Fibroblast of lung (primary cell): Measurements from ENCODE around the gene CNTNAP5. TPM values are rescaled to one million over a fixed set of nuclear protein-coding genes. Genes with fewer than 3 reads are reported as not detected.

Experiments
- DNase-seq, 2 donors: peaks; one replicate each; pipeline versions ENCODE4 v3.0.0 to v3.0.0-alpha.2; 2010; ENCODE audit warnings: low read depth in 2 of 2
- H2AFZ ChIP-seq: 2 replicates; pipeline ENCODE4 v1.5.1; 2012; ENCODE audit warnings: low read length, control low read depth, inconsistent platforms
- H3K27ac ChIP-seq: 2 replicates; pipeline ENCODE4 v1.5.1; 2011; ENCODE audit warnings: low read length, control low read depth; ENCODE audit not compliant: insufficient read depth
- H3K27me3 ChIP-seq: 2 replicates; pipeline ENCODE4 v1.5.1; 2011; ENCODE audit warnings: mild to moderate bottlenecking, low read length; ENCODE audit not compliant: control insufficient read depth, insufficient read depth
- H3K36me3 ChIP-seq: 2 replicates; pipeline ENCODE4 v1.5.1; 2011; ENCODE audit warnings: low read length; ENCODE audit not compliant: control insufficient read depth, insufficient read depth
- H3K4me1 ChIP-seq: 2 replicates; pipeline ENCODE4 v1.5.1; 2011; ENCODE audit warnings: low read length; ENCODE audit not compliant: control insufficient read depth, insufficient read depth; ENCODE audit errors: extremely low read depth
- H3K4me2 ChIP-seq: 2 replicates; pipeline ENCODE4 v1.5.1; 2011; ENCODE audit warnings: low read length, control low read depth; ENCODE audit not compliant: insufficient read depth; ENCODE audit errors: extremely low read depth
- H3K4me3 ChIP-seq, 4 experiments: fragments of 200-600 bp in 1 of 4; sonication (generic) in 1 of 4; replicated peaks in 1 of 4; 2 replicates each; pipeline ENCODE4 v1.5.1; 2011 to 2016; ENCODE audit warnings: low read length in 4 of 4, low read depth in 3 of 4, mild to moderate bottlenecking in 3 of 4, control low read depth in 2 of 4, inconsistent platforms in 1 of 4, mixed read lengths in 1 of 4; ENCODE audit not compliant: insufficient read depth in 1 of 4; ENCODE audit errors: control extremely low read depth in 1 of 4
- H3K79me2 ChIP-seq: 2 replicates; pipeline ENCODE4 v1.5.1; 2012; ENCODE audit warnings: mild to moderate bottlenecking, low read length, inconsistent platforms; ENCODE audit not compliant: control insufficient read depth, insufficient read depth
- H3K9ac ChIP-seq: 2 replicates; pipeline ENCODE4 v1.5.1; 2011; ENCODE audit warnings: mild to moderate bottlenecking, low read length, control low read depth; ENCODE audit not compliant: insufficient read depth
- H3K9me3 ChIP-seq: 2 replicates; pipeline ENCODE4 v1.5.1; 2012; ENCODE audit warnings: low read depth, low read length; ENCODE audit not compliant: control insufficient read depth, insufficient read depth
- H4K20me1 ChIP-seq: 2 replicates; pipeline ENCODE4 v1.5.1; 2011; ENCODE audit warnings: low read length; ENCODE audit not compliant: control insufficient read depth, insufficient read depth; ENCODE audit errors: extremely low read depth
- EZH2 ChIP-seq: IDR thresholded peaks from 2 replicates; pipeline ENCODE4 v1.5.1; 2012; ENCODE audit warnings: low read length, control low read depth, mild to moderate bottlenecking; ENCODE audit errors: missing control alignments
- polyA plus RNA-seq, 2 donors: library from polyadenylated mRNA; depleted of rRNA in 1 of 2; stranded (reverse) in 1 of 2; unstranded in 1 of 2; fragments of >200 nt; gene quantifications; 2 replicates each; pipeline ENCODE4 v1.2.1, GENCODE V29; 2011 to 2012; ENCODE audit warnings: missing spikeins in 1 of 2
- total RNA-seq: library from RNA; depleted of rRNA; stranded (reverse); fragments of >200 nt; gene quantifications from 2 replicates; pipeline ENCODE4 v1.2.1, GENCODE V29; 2014
- TF ChIP-seq, protein P1 (sequence below), 2 donors: IDR thresholded peaks in 1 of 2; conservative IDR thresholded peaks in 1 of 2; 1 replicate in 1 of 2; 2 replicates in 1 of 2; pipeline ENCODE4 v1.5.1; 2011 to 2012; ENCODE audit warnings: low read length in 2 of 2, control low read depth in 1 of 2, inconsistent platforms in 1 of 2, low read depth in 1 of 2, mild to moderate bottlenecking in 1 of 2

Gene CNTNAP5
- total and polyA plus RNA-seq, 2 donors (not counting 1 experiment from before 2014, with no cell fraction given), result not detected

GRCh38 chr2:124482551-124482950 is 457.5 kb downstream of the CNTNAP5 start:
- Histone ChIP-seq H3K9me3 (no peaks in the 10 kb centered on the region), H2AFZ (no peak overlapping the region), H3K27ac (no peak overlapping the region), H3K4me1 (no peaks in the 10 kb centered on the region), H3K4me2 (no peak overlapping the region), H3K79me2 (no peaks in the 10 kb centered on the region), H3K36me3 (no peaks in the 10 kb centered on the region), H3K27me3 (no peaks in the 10 kb centered on the region), H4K20me1 (no peaks in the 10 kb centered on the region), H3K9ac (no peak overlapping the region), H3K4me3 (no peak overlapping the region)
- no peak for DNase-seq
- TF ChIP-seq EZH2, result no peak
- TF ChIP-seq, protein P1, sequence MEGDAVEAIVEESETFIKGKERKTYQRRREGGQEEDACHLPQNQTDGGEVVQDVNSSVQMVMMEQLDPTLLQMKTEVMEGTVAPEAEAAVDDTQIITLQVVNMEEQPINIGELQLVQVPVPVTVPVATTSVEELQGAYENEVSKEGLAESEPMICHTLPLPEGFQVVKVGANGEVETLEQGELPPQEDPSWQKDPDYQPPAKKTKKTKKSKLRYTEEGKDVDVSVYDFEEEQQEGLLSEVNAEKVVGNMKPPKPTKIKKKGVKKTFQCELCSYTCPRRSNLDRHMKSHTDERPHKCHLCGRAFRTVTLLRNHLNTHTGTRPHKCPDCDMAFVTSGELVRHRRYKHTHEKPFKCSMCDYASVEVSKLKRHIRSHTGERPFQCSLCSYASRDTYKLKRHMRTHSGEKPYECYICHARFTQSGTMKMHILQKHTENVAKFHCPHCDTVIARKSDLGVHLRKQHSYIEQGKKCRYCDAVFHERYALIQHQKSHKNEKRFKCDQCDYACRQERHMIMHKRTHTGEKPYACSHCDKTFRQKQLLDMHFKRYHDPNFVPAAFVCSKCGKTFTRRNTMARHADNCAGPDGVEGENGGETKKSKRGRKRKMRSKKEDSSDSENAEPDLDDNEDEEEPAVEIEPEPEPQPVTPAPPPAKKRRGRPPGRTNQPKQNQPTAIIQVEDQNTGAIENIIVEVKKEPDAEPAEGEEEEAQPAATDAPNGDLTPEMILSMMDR (conservative IDR thresholded peaks at IDR 0.05 in 1 of 2, IDR thresholded peaks at IDR 0.05 in 1 of 2; ENCODE audit: low read depth in 1 of 2, low read length in 2 of 2), result no peak

DNA sequence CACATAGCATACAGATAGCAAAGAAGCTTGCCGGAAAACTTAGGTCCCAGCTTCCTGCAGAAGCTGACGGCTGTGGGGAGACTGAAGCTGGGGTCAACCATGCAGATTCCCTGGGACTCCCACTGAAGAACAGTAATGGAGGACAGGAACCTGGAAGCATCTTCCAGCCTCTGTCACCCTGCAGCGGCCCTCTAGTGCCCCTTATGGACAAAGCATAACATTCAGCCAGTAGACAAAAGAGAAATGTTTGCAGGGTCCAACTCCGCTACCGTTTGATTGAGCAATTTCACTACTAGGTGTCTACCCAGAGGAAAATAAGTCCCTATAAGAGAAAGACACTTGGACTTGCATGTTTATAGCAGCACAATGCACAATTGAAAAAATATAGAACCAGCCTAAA is 460.6 kb downstream of the CNTNAP5 start:
- Histone ChIP-seq H3K27me3 (no peaks in the 10 kb centered on the region), H3K4me1 (no peaks in the 10 kb centered on the region), H2AFZ (no peak overlapping the region), H3K36me3 (no peaks in the 10 kb centered on the region), H3K9ac (no peak overlapping the region), H3K79me2 (no peaks in the 10 kb centered on the region), H3K9me3 (no peaks in the 10 kb centered on the region), H4K20me1 (no peaks in the 10 kb centered on the region), H3K4me3 (no peak overlapping the region), H3K27ac (no peak overlapping the region), H3K4me2 (no peak overlapping the region)
- TF ChIP-seq, protein P1 (conservative IDR thresholded peaks at IDR 0.05 in 1 of 2, IDR thresholded peaks at IDR 0.05 in 1 of 2; ENCODE audit: low read depth in 1 of 2, low read length in 2 of 2), result no peak
- no peak for TF ChIP-seq EZH2
- DNase-seq, result no peak

DNA sequence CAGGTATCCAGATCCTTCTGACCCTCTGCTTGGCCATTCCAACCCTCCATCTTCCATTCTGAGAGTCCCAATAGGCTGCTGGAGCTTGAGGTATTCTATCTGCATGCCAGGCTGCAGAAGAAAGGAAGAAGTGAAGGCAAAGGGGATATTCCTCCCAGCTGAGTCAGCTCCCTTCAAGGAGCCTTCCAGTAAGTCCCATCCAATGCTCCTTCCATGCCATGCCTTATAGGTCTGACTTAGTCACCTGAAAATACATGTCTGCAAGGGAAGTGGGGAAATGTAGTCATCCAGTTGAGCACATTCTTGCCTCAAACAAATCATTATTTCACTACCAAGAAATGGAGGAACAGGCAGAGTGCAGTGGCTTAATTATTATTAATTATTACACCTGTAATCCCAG is 464.6 kb downstream of the CNTNAP5 start:
- H3K9ac ChIP-seq, result no peak overlapping the region
- no peak overlapping the region for H3K4me2 ChIP-seq
- no peak overlapping the region for H2AFZ ChIP-seq

More for the DNA sequence above, 464.6 kb downstream of the CNTNAP5 start:
- H3K79me2 ChIP-seq, result no peaks in the 10 kb centered on the region
- no peaks in the 10 kb centered on the region for H4K20me1 ChIP-seq
- no peak for TF ChIP-seq EZH2
- TF ChIP-seq, protein P1 (conservative IDR thresholded peaks at IDR 0.05 in 1 of 2, IDR thresholded peaks at IDR 0.05 in 1 of 2; ENCODE audit: low read depth in 1 of 2, low read length in 2 of 2), result no peak
- DNase-seq, result no peak
- H3K27ac ChIP-seq, result no peak overlapping the region
- H3K4me1 ChIP-seq, result no peaks in the 10 kb centered on the region
- H3K27me3 ChIP-seq, result no peaks in the 10 kb centered on the region
- no peaks in the 10 kb centered on the region for H3K9me3 ChIP-seq
- H3K36me3 ChIP-seq, result no peaks in the 10 kb centered on the region
- no peak overlapping the region for H3K4me3 ChIP-seq
